Thymus (tissue), 11 donors: ENCODE results near the gene UBE2Z. TPM values are rescaled to one million over a fixed set of nuclear protein-coding genes. Genes with fewer than 3 reads are reported as not detected.
A peak's percentile ranks its signal among the peaks of the same experiment; 100 is the strongest.
"Not testable (repeated sequence)": the region's sequence is repeated elsewhere in the genome, so short reads cannot be mapped to it uniquely, and the experiment has no call there.

Source experiments
- DNase-seq, 9 donors: peaks; one replicate each; pipeline ENCODE4 v3.0.0-alpha.2; 2013; ENCODE audit warnings: low spot score in 9 of 9, low read depth in 6 of 9, missing footprints in 1 of 9
- H3K27ac ChIP-seq, 2 donors: one replicate each; pipeline ENCODE4 v1.5.1; 2013; ENCODE audit warnings: control low read depth in 1 of 2, low read depth in 1 of 2, low read length in 1 of 2, mild to moderate bottlenecking in 1 of 2, moderate library complexity in 1 of 2
- H3K27me3 ChIP-seq, 2 donors: one replicate each; pipeline ENCODE4 v1.5.1; 2013; ENCODE audit warnings: low read length in 1 of 2; ENCODE audit not compliant: control insufficient read depth in 2 of 2, insufficient read depth in 1 of 2
- H3K36me3 ChIP-seq, 2 donors: one replicate each; pipeline ENCODE4 v1.5.1; 2013; ENCODE audit warnings: low read length in 1 of 2, mild to moderate bottlenecking in 1 of 2, moderate library complexity in 1 of 2; ENCODE audit not compliant: control insufficient read depth in 2 of 2, insufficient read depth in 2 of 2
- H3K4me1 ChIP-seq, 2 donors: one replicate each; pipeline ENCODE4 v1.5.1; 2013; ENCODE audit warnings: low read length in 2 of 2; ENCODE audit not compliant: control insufficient read depth in 2 of 2, insufficient read depth in 2 of 2
- H3K4me3 ChIP-seq, 2 donors: one replicate each; pipeline ENCODE4 v1.5.1; 2013; ENCODE audit warnings: low read length in 2 of 2, control low read depth in 1 of 2, mild to moderate bottlenecking in 1 of 2
- H3K9me3 ChIP-seq, 2 donors: one replicate each; pipeline ENCODE4 v1.5.1; 2013; ENCODE audit warnings: low read length in 1 of 2, mild to moderate bottlenecking in 1 of 2; ENCODE audit not compliant: control insufficient read depth in 2 of 2, insufficient read depth in 1 of 2
- WGBS: extraction: QIAGEN DNeasy Blood & Tissue Kit; methylation state at CpG from one replicate; pipeline ENCODE4 v1.1.7; 2013; 5-methylcytosine and 5-hydroxymethylcytosine counted together
- polyA plus RNA-seq: library from polyadenylated mRNA; stranded (reverse); fragments of 200-250 nt; gene quantifications from one replicate; pipeline ENCODE4 v1.2.3, GENCODE V29; 2013
- total RNA-seq: library from RNA; stranded (reverse); fragments of 120-200 nt; gene quantifications from one replicate; pipeline ENCODE4 v1.2.4, GENCODE V29; 2013
- donor health status: healthy.

Gene UBE2Z
- total and polyA plus RNA-seq, 2 donors, result 44.7 to 73.4 TPM

DNA sequence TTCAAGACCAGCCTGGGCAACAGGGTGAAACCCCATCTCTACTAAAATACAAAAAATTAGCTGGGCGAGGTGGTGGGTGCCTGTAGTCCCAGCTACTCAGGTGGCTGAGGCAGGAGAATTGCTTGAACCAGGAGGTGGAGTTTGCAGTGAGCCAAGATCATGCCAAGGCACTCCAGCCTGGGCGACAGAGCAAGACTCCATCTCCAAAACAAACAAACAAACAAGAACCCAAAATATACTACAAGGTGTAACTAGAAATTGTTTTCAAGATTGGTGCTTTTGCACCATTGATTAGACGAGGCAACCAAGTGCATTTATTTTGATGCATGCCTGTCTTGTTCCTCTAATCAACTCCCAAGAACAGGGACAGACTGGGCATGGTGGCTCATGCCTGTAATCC is 35.8 kb upstream of the UBE2Z start:
- not testable (repeated sequence) for H3K4me3 ChIP-seq, H3K27ac ChIP-seq, DNase-seq, H3K27me3 ChIP-seq, H3K4me1 ChIP-seq, H3K36me3 ChIP-seq, H3K9me3 ChIP-seq
- 96% methylated on average over 3 of the region's 3 CpGs for WGBS

DNA sequence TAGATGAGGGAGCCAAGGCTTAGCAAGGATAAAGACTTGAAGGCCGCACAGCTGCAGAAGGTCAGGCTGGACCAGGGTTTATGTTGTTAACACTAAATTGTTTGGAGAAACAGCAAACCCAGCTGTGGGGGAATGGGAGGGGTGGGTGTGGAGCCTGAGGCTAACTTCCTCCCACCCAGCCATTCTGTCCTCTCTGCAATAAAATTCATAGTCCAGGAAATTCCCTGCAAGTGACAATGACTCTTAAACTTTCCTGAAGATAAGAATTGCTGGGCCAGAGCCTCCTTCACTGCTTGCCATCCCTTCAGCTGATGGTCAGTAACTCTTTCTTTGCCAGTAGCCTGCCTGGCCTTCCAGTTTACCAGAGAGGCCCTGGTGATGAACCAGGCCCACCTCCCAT is 35.0 kb upstream of the UBE2Z start:
- DNase-seq, result no peak
- Histone ChIP-seq H3K27me3 (no peaks in the 10 kb centered on the region), H3K4me1 (no peaks in the 10 kb centered on the region), H3K9me3 (no peaks in the 10 kb centered on the region), H3K4me3 (no peak overlapping the region), H3K27ac (no peak overlapping the region), H3K36me3 (no peaks in the 10 kb centered on the region)
- 95% methylated on average over 1 of the region's 1 CpG for WGBS

DNA sequence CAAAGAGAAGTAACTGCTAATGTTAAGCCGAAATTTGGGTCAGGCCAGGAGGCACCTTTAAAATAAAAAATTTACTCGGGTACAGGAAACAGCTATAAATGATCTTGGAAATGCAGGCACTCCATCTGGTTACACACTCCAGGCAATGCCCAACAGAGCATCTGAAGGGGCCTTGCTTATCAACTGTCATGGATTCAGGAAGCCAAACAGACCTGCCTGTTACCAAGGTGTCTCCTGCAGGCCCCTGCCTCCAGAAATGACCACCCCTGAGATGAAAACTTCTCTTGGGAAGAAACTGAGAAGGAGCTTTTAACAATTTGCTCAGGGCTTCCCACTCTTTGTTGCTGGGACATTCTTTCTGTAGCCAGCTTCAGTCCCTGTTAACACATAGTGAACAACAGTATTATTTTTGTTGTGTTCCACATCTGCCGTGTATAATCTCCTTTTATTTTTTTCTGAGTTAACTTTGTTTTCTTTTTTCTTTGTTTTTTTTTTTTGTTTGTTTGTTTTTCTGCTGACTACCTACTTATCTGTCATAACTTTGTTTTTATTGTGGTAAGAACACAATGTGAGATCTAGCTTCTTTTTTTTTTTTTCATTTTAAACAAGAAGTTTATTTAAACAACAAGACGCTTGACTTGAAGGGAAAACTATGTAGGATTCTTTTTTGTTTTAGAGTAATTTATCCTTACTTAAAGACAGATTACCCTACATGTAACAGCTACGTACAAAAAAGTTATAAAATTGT is 34.3 kb upstream of the UBE2Z start:
- no peak overlapping the region for H3K27ac ChIP-seq
- 76% methylated on average over 5 of the region's 5 CpGs for WGBS
- DNase-seq, result no peak
- no peak overlapping the region for H3K4me3 ChIP-seq
- H3K9me3 ChIP-seq, result no peaks in the 10 kb centered on the region
- H3K27me3 ChIP-seq, result no peaks in the 10 kb centered on the region
- H3K36me3 ChIP-seq, result no peaks in the 10 kb centered on the region
- H3K4me1 ChIP-seq, result no peaks in the 10 kb centered on the region

DNA sequence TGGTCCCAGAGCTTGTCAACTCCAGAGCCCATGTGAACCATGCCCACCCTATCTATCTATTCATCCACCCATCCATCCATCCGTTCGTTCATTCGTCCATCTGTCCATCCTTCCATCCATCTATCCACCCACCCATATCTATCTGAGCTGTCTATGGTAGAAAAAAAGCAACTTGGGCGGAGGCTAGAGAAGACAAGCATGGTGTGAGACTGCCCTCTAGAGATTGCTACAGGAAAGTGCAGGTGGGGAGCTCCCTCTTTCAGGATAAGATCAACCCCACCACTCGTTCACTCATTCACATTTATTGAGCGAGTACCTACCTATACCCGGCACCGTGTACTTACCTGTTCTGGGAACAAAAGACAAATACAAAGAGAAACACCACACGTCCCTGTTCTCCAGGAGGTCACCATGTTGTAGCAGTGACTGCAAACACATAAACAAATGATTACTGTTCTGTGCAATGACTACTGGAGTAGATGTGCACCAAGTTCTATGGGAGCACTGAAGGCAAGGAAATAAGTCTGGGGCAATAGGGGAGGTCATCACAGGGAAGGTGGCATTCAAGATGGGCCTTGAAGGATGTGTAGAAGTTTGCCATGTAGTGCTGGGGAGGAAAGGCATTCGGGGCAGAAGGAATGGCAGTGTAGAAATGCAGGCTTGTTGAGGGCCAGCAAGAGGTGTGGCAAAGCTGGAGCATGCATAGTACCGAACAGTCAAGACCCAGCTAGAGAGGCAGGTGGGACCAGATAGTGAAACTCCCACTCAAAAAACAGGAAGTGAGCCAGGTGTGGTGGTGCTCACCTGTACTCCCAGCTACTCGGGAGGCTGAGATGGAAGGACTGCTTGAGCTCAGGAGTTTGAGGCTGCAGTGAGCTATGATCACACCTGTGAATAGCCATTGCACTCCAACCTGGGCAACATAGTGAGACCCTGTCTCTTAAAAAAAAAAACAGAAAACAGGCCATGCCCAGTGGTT is 29.0 kb upstream of the UBE2Z start:
- Histone ChIP-seq H3K9me3 (no peaks in the 10 kb centered on the region), H3K36me3 (no peaks in the 10 kb centered on the region), H3K4me1 (no peaks in the 10 kb centered on the region), H3K27ac (no peak overlapping the region), H3K27me3 (no peaks in the 10 kb centered on the region), H3K4me3 (no peak overlapping the region)
- DNase-seq, result peak; percentile 38 to 86 (median 71)
- 24% methylated on average over 12 of the region's 12 CpGs for WGBS

DNA sequence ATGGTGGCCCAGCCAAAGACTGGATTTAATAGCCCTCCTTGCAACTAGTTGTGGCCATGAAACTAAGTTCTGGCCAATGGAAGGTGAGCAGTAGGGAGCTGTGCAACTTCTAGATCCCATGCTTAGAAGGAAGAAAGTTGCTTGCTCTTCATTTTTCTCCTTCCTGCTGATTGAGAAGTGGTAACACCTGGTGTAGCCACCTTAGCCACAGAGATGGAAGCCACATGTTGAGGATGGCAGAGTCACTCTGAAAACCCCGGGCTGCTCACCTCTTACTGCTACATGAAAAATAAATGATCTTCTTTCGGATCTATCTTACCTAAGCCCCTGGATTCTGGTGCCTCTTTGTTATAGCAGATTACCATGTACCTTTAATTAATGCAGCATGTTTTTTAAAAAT is 25.9 kb upstream of the UBE2Z start:
- WGBS, result 51% methylated on average over 2 of the region's 2 CpGs
- DNase-seq, result no peak
- no peaks in the 10 kb centered on the region for H3K27me3 ChIP-seq
- no peak overlapping the region for H3K4me3 ChIP-seq
- H3K36me3 ChIP-seq, result no peaks in the 10 kb centered on the region
- no peaks in the 10 kb centered on the region for H3K4me1 ChIP-seq
- H3K9me3 ChIP-seq, result no peaks in the 10 kb centered on the region
- no peak overlapping the region for H3K27ac ChIP-seq

DNA sequence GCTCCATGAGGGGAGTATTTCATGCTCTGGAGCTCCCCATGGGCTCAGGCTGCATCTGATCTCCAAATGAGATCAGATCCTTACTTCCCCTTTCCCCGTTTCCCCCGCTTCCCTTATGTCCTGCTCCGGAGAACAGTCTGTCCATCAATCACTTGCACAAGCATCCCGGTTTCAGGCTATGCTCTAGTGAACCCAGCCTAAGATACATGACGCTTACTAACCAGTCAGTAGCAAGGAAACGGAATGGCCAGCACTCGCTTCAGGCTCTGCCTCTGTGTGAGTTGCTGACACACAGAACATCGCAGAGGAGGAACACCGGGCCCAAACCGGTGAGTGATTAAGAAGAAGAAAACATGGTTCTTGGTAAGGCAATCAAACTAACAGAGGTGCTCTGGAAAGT is 25.0 kb upstream of the UBE2Z start:
- no peak for DNase-seq
- H3K9me3 ChIP-seq, result no peaks in the 10 kb centered on the region
- WGBS, result 74% methylated on average over 10 of the region's 10 CpGs

DNA sequence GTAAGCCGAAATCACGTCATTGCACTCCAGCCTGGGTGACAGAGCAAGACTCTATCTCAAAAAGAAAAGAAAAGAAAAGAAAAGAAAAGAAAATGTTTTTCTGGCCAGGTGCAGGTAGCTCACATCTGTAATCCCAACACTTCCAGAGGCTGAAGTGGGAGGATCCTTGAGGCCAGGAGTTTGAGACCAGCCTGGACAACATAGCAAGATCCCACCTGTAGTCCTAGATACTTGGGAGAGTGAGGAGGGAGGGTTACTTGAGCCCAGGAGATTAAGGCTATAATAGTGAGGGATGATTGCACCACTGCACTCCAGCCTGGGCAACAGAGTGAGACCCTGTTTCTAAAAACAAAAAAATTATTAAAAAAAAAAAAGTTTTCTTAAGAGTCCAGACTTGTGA is 18.1 kb upstream of the UBE2Z start:
- 95% methylated on average over 2 of the region's 2 CpGs for WGBS
- peaks cover 9 to 16% of the 10 kb centered on the region in 2 donors for H3K4me1 ChIP-seq
- DNase-seq, result no peak
- peaks cover 2 to 4% of the 10 kb centered on the region in 2 donors for H3K36me3 ChIP-seq
- H3K9me3 ChIP-seq, result no peaks in the 10 kb centered on the region
- H3K27me3 ChIP-seq, result no peaks in the 10 kb centered on the region
- H3K27ac ChIP-seq, result no peak overlapping the region
- no peak overlapping the region for H3K4me3 ChIP-seq

More for the DNA sequence above, 25.0 kb upstream of the UBE2Z start:
- Histone ChIP-seq H3K27ac (no peak overlapping the region), H3K4me1 (no peaks in the 10 kb centered on the region), H3K27me3 (no peaks in the 10 kb centered on the region), H3K4me3 (no peak overlapping the region), H3K36me3 (no peaks in the 10 kb centered on the region)

DNA sequence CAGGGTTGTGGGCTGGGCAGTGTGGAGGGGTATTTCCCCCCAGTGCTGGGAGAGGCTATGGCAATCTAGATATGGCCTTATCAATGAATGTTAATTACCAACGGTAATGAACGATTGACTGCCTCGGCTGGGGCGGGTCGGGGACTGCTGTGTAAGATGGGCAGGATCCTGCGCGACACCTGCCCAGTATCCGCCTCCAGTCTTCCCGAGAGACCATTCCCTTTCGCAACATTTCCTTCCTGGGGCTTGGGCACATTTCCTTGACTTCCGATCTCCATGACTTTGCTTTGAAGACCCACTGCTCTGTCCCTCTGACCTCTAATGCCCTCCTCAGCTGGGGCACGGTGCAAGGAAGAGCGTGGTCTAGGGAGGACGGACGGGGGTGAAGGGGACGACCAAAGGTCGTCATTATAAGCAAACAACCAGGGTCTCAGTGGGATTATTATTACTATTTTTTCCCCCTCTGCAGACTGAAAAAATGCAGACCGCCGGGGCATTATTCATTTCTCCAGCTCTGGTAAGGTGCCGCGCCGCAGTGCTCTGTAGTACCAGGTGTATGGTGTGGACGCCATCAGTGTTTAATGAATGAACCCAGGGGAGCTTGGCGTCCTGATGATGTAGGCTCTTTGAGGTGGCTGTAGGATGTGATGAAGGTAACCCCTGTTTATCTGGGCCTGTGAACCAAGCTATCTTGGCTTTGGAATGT is 15.1 kb upstream of the UBE2Z start:
- WGBS, result 3% methylated on average over 24 of the region's 24 CpGs
- Histone ChIP-seq H3K27me3 (no peaks in the 10 kb centered on the region), H3K4me1 (peaks cover 9 to 16% of the 10 kb centered on the region in 2 donors), H3K4me3 (peak overlapping the region; percentile 58 to 85), H3K9me3 (no peaks in the 10 kb centered on the region), H3K27ac (peak overlapping the region; percentile 53 to 55), H3K36me3 (peaks cover 11 to 14% of the 10 kb centered on the region in 2 donors)
- DNase-seq, result peak in 1 of 9 donors; percentile 14
